ENCODE data around the gene SMARCA1. TPM values are rescaled to one million over a fixed set of nuclear protein-coding genes. Genes with fewer than 3 reads are reported as not detected.

The SMARCA1 gene
- polyA plus RNA-seq, 3 donors = 0.03 to 0.13 TPM; not detected in 1

DNA sequence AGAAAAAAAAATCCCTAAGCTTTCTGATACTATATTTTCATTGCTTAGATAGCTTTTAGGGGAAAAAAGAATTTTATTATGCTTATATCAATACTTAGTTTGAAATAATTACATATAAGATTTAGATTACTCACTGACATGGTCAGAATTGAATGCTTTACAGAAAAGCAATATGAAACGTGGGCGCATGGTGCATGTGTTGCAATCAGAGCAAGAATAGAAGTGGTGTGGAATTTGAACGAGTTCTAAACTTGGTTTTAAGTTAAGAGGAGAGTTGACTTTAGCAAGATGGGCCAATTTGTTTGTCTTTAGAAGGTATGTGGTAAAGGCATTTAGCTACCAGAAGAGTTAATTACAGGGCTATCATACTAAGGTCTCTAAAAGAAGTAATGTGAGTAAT is 38.2 kb upstream of the SMARCA1 start:
- Histone ChIP-seq H3K4me3 (replicated peaks in 1 of 3; ENCODE audit: low read depth in 2 of 3, low read length in 3 of 3) (no peak overlapping the region), H3K4me1 (ENCODE audit: control insufficient read depth in 1 of 2, insufficient read depth in 2 of 2, low read length in 2 of 2) (peaks cover 0 to 3% of the 10 kb centered on the region in 2 donors), H3K27ac (ENCODE audit: low read depth in 1 of 2, low read length in 2 of 2) (no peak overlapping the region), H4K20me1 (ENCODE audit: insufficient read depth, low read length) (no peaks in the 10 kb centered on the region), H3K79me2 (ENCODE audit: insufficient read depth, low read length) (no peaks in the 10 kb centered on the region), H3K9me3 (replicated peaks in 1 of 2; ENCODE audit: control insufficient read depth in 1 of 2, insufficient read depth in 1 of 2, low read length in 2 of 2) (no peaks in the 10 kb centered on the region), H3K27me3 (ENCODE audit: control insufficient read depth in 2 of 2, insufficient read depth in 2 of 2, low read length in 2 of 2) (no peaks in the 10 kb centered on the region), H3K4me2 (replicated peaks; ENCODE audit: extremely low read depth, low read length, poor library complexity, severe bottlenecking) (no peak overlapping the region), H3K36me3 (replicated peaks in 1 of 2; ENCODE audit: control insufficient read depth in 1 of 2, insufficient read depth in 2 of 2, low read length in 2 of 2) (peaks cover 46 to 72% of the 10 kb centered on the region in 2 donors), H2AFZ (ENCODE audit: insufficient read depth, low read depth, low read length, poor library complexity, severe bottlenecking) (no peak overlapping the region), H3K9ac (ENCODE audit: insufficient read depth, low read length, poor library complexity, severe bottlenecking) (no peak overlapping the region)
- Mint-ChIP-seq H3K27ac (no peak overlapping the region), H3K4me1 (peaks cover 16% of the 10 kb centered on the region), H3K27me3 (ENCODE audit: low read depth in 3 of 3) (no peaks in the 10 kb centered on the region), H3K36me3 (peaks cover 41 to 47% of the 10 kb centered on the region in 2 donors), H3K4me3 (no peak overlapping the region), H3K9me3 (no peaks in the 10 kb centered on the region)
- no CpG with 5 or more reads among the region's 3 CpGs for WGBS (ENCODE audit: insufficient coverage)
- TF ChIP-seq CTCF (IDR thresholded peaks at IDR 0.05) = no peak
- intact Hi-C loops (cut with micrococcal nuclease) = no loop called here
- DNase-seq = no peak

DNA sequence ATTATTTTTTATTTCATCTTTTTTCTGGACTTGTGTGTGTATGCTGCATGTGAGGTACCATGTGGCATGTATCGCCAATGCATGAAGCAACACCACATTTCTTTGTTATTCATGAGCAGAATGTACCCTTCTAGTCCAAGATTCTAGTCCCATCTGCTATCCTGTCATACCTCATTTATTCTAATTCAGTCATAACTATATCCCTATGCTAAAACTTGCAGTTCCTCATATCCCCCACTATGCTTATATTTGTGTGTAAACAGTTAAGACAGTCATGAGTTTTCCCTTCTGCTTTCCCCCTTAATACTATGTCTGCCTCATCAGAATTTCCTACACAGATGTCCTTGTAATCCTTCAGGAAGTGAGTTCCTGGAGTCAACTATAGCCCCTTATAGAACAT is 36.5 kb upstream of the SMARCA1 start:
- H3K27ac ChIP-seq (ENCODE audit: low read depth in 1 of 2, low read length in 2 of 2) = no peak overlapping the region
- WGBS (ENCODE audit: insufficient coverage) = no CpG with 5 or more reads among the region's 1 CpG
- Mint-ChIP-seq H3K36me3 (peaks cover 42 to 46% of the 10 kb centered on the region in 2 donors), H3K9me3 (no peaks in the 10 kb centered on the region), H3K27me3 (ENCODE audit: low read depth in 3 of 3) (no peaks in the 10 kb centered on the region), H3K4me3 (no peak overlapping the region), H3K4me1 (peaks cover 6% of the 10 kb centered on the region), H3K27ac (no peak overlapping the region)
- intact Hi-C loops (cut with micrococcal nuclease) = no loop called here
- H3K27me3 ChIP-seq (ENCODE audit: control insufficient read depth in 2 of 2, insufficient read depth in 2 of 2, low read length in 2 of 2) = no peaks in the 10 kb centered on the region
- DNase-seq = no peak
- no peaks in the 10 kb centered on the region for H4K20me1 ChIP-seq (ENCODE audit: insufficient read depth, low read length)
- H2AFZ ChIP-seq (ENCODE audit: insufficient read depth, low read depth, low read length, poor library complexity, severe bottlenecking) = no peak overlapping the region
- no peak overlapping the region for H3K4me2 ChIP-seq (replicated peaks; ENCODE audit: extremely low read depth, low read length, poor library complexity, severe bottlenecking)
- H3K79me2 ChIP-seq (ENCODE audit: insufficient read depth, low read length) = no peaks in the 10 kb centered on the region
- no peak overlapping the region for H3K4me3 ChIP-seq (replicated peaks in 1 of 3; ENCODE audit: low read depth in 2 of 3, low read length in 3 of 3)
- no peak for TF ChIP-seq CTCF (IDR thresholded peaks at IDR 0.05)
- H3K9me3 ChIP-seq (replicated peaks in 1 of 2; ENCODE audit: control insufficient read depth in 1 of 2, insufficient read depth in 1 of 2, low read length in 2 of 2) = no peaks in the 10 kb centered on the region
- H3K9ac ChIP-seq (ENCODE audit: insufficient read depth, low read length, poor library complexity, severe bottlenecking) = no peak overlapping the region
- peaks cover 50 to 76% of the 10 kb centered on the region in 2 donors for H3K36me3 ChIP-seq (replicated peaks in 1 of 2; ENCODE audit: control insufficient read depth in 1 of 2, insufficient read depth in 2 of 2, low read length in 2 of 2)
- H3K4me1 ChIP-seq (ENCODE audit: control insufficient read depth in 1 of 2, insufficient read depth in 2 of 2, low read length in 2 of 2) = no peaks in the 10 kb centered on the region

All from CD14-positive monocyte (primary cell).